ENCODE results near the gene HMOX2.

GRCh38 chr16:4467916-4468315, 8.3 kb upstream of the HMOX2 start:
- TF ChIP-seq, protein P1, sequence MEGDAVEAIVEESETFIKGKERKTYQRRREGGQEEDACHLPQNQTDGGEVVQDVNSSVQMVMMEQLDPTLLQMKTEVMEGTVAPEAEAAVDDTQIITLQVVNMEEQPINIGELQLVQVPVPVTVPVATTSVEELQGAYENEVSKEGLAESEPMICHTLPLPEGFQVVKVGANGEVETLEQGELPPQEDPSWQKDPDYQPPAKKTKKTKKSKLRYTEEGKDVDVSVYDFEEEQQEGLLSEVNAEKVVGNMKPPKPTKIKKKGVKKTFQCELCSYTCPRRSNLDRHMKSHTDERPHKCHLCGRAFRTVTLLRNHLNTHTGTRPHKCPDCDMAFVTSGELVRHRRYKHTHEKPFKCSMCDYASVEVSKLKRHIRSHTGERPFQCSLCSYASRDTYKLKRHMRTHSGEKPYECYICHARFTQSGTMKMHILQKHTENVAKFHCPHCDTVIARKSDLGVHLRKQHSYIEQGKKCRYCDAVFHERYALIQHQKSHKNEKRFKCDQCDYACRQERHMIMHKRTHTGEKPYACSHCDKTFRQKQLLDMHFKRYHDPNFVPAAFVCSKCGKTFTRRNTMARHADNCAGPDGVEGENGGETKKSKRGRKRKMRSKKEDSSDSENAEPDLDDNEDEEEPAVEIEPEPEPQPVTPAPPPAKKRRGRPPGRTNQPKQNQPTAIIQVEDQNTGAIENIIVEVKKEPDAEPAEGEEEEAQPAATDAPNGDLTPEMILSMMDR (IDR thresholded peaks at IDR 0.05; ENCODE audit: insufficient read depth, low read length, poor library complexity, severe bottlenecking) = no peak
- TF ChIP-seq EZH2phosphoT487 (conservative IDR thresholded peaks at IDR 0.05; ENCODE audit: low read length) = no peak

Data from SU-DHL-6 (cell line).